GM19395 (cell line): ENCODE measurements around the gene KIAA0513.
"Not testable (repeated sequence)": the region's sequence is repeated elsewhere in the genome, so short reads cannot be mapped to it uniquely, and the experiment has no call there.

Source experiments
- ATAC-seq: cut with Tn5 transposase; IDR thresholded peaks from one replicate; pipeline ENCODE4 v1.9.1; 2021; ENCODE audit warnings: mild to moderate bottlenecking, moderate library complexity; ENCODE audit not compliant: unreplicated experiment

The KIAA0513 gene

GRCh38 chr16:85027958-85028684, 526 bp downstream of the KIAA0513 start:
- peak; percentile 26 for ATAC-seq

- peak; percentile 56 for ATAC-seq
Measured at GRCh38 chr16:85028685-85029407, 1.3 kb downstream of the KIAA0513 start.

GRCh38 chr16:85029408-85029784, 1.8 kb downstream of the KIAA0513 start:
- no peak for ATAC-seq

- ATAC-seq: no peak
Measured at GRCh38 chr16:85029981-85030401, 2.4 kb downstream of the KIAA0513 start.

- no peak for ATAC-seq
Measured at GRCh38 chr16:85031451-85031850, 3.9 kb downstream of the KIAA0513 start.

- ATAC-seq: not testable (repeated sequence)
Measured at GRCh38 chr16:85032187-85032586, 4.6 kb downstream of the KIAA0513 start.

GRCh38 chr16:85033171-85033570, 5.6 kb downstream of the KIAA0513 start:
- ATAC-seq: no peak

GRCh38 chr16:85034591-85035433, 7.2 kb downstream of the KIAA0513 start:
- no peak for ATAC-seq

- no peak for ATAC-seq
Measured at GRCh38 chr16:85036236-85037049, 8.8 kb downstream of the KIAA0513 start.

- ATAC-seq: no peak
Measured at GRCh38 chr16:85037050-85037410, 9.4 kb downstream of the KIAA0513 start.

GRCh38 chr16:85037721-85038120, 10.1 kb downstream of the KIAA0513 start:
- ATAC-seq: no peak

GRCh38 chr16:85040685-85041084, 13.1 kb downstream of the KIAA0513 start:
- ATAC-seq: no peak

GRCh38 chr16:85041219-85042166, 13.9 kb downstream of the KIAA0513 start:
- no peak for ATAC-seq

- ATAC-seq: no peak
Measured at GRCh38 chr16:85042167-85042526, 14.6 kb downstream of the KIAA0513 start.

GRCh38 chr16:85042606-85043005, 15.0 kb downstream of the KIAA0513 start:
- no peak for ATAC-seq

- ATAC-seq: no peak
Measured at GRCh38 chr16:85045077-85045476, 17.5 kb downstream of the KIAA0513 start.

- no peak for ATAC-seq
Measured at GRCh38 chr16:85045641-85046471, 18.3 kb downstream of the KIAA0513 start.

GRCh38 chr16:85046472-85046916, 18.9 kb downstream of the KIAA0513 start:
- ATAC-seq: no peak
